ENCODE measurements around the gene ONECUT1.

The ONECUT1 gene

GRCh38 chr15:52796753-52797520 lies 6.8 kb upstream of the ONECUT1 start:
- DNase-seq: no peak

DNA sequence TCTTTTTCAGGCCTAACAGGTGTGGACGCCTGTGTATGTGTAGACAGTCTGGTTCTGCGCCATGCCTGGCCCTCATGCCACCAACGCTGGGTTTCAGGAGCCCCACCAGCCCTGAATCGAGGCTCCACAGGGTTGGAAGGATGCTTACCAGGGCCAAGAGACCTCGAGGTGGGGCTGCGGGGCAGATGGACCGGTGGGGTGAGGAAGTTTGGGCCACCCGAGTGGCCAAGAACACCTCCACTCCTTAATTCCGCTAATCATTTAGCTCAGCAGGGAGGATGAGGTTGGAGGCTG lies 6.0 kb upstream of the ONECUT1 start:
- DNase-seq: no peak

- DNase-seq: no peak
Observed at GRCh38 chr15:52795464-52796227, 5.5 kb upstream of the ONECUT1 start.

DNA sequence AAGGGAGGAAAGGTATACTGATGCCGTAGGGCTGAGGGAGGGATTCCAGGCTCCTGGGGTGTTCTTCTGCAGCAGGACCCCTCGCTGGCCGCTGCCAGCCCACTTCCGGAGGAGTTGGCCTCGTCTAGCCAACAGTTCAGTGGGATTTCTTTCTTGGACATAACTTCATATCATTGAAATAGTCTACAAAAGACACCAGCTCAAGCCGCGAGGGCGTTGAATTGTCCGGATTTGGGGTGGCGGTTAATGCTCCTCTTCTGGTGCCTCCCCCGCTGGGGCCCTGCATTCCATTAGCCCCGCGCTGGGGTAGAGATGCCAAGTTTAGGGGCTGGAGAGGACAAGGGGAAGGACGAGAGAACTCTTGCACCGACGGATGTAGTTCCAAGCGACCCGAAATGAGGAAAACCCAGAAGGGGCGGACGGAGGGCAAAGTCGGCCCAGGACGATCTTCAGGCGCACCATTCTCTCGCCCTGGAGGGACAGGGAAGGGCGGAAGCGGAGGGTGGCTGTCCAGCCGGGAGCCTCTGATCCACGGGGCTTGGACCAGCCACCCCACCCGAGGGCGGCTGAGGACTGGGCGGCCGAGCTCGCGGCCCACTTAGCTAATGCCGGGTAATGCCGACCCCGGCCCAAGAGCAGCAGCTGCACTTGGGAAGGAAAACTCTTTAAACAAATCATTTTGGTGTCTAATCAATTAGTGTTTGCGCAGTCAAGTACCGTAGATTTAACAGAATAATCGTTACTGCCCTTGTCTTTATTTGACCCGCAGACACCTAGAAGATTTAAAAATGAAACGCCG lies 4.7 kb upstream of the ONECUT1 start:
- no peak for DNase-seq

DNA sequence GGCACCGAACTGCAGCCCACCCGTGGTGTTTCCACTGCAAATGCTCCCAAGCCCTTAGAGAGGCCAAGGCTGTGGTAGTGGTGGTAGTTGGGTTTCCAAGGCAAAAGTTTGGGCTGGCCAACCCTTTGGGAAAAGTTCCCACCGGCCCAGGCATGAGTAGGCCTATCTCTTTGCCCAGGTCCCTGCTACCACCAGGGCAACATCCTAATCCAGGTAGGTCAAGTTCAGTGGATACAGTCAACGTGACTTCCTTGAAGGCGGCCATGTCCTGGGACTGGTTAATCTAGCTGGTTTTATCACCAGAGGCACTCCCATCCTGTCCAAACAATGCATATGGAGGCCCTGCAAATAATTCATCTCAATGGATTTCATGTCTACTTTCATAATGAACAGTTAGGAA lies 1.6 kb upstream of the ONECUT1 start:
- DNase-seq: no peak

GRCh38 chr15:52790941-52791751 lies 1.0 kb upstream of the ONECUT1 start:
- DNase-seq: no peak

DNA sequence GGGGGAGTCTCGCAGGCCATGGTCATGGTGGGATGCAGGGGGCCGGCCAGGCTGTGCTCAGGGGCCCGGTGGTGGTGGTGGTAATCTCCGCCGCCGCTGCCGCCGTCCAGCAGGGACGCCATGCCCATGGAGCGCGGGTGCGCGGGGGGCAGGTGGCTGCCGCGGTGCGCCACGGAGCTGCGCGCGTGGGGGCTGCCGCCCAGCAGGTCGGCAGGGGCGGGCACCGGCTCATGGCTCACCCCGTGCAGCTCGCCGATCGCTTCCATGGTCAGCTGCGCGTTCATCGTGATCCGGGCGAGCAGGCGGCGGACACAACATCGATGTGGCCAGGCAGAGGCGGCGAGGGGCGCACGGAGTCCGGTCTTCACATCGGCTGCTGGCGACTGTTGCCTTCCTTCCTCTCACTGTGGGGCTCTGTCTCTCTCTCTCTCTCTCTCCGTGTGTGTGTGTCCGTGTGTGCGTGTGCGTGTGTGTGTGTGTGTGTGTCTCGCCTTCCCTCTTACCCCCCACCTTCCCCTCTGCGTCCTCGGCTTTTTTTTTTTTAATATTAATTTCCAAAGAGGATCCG lies 451 bp downstream of the ONECUT1 start:
- peak; percentile 11 for DNase-seq

DNA sequence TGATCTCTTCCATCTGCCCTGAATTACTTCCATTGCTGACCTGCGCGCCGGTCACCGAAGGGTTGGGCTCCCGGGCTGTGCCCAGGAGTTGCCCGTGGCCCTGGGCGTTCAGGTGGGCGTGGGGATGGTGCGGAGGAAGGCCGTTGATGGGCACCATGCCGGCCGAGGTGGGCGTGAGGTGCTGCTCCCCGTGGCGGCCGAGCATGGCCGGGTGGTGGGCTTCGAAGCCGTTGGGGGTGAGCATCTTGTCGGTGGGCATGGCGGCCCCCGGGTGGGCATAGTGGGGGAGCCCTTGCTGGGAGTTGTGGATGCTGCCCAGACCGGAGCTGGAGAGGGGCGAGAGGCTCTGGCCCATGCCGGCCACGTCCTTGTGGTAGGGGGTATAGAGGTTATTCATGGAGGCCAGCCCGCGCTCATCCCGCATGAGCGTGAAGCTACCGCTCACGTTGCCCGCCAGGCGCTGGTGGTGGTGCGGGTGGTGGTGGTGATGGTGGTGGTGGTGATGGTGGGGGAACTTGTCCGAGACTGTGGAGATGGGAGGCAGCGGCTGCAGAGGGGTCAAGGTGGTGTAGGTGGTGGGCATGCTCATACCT lies 1.0 kb downstream of the ONECUT1 start:
- no peak for DNase-seq

DNA sequence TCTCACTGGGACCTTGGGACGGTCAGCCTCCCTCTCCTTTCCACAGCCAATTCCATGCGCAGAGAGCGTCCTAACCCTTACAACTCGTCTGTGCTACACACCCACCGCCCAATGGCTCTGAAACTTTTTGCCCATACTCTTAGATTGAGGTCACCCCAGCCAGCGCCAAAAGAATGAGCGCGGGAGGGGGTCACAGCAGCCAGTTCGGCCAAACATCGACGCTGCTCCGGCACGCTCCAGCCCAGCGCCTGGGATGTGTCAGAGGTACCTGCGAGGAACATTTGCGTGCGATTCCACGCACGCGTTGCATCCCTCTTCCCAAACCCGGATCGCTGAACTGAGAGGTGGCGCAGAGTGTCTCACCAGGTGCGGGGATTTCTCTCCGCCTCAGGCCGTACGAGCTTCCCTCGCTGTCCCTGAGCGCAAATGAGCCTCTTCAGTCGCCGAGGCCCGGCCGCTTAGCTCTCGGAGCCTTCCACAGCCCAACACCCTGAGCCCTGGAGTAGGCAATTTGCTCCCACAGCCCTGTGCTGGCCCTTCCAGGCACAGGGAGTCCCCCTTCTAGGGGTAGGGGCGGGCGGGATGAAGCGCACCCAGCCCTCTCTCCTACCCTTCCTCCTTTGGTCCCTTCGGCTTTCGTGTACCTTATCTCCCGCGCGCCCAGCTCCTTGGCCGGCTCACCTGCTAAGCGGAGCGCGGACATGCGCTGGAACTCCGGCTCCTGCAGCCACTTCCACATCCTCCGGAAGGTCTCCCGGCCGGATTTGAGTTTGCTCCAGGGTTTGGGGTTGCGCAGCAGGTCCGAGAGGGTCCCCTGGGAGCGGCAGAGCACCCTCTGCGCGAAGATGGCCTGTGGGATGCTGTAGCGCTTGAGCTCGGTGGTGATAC lies 1.8 kb downstream of the ONECUT1 start:
- DNase-seq: no peak

GRCh38 chr15:52787549-52788098 lies 2.5 kb downstream of the ONECUT1 start:
- no peak for DNase-seq

DNA sequence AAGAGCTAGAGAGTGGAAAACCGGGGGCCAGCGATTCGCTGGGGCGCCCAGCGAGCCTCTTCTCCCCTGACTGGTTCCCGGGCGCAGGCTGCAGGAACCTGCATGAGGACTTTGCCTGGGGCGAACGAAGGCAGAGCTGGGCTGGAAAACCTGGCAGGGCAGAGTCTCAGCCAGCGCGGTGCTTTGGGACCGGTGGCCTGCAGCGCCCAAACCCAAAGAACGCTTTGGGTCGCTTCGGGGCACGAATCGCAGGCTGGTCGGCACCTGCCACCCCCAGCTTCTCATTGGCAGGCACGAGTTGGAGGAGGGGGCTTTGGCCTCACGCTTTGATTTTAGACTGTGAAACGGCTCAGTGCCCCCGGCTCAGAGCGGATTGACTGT lies 3.0 kb downstream of the ONECUT1 start:
- DNase-seq: no peak

DNA sequence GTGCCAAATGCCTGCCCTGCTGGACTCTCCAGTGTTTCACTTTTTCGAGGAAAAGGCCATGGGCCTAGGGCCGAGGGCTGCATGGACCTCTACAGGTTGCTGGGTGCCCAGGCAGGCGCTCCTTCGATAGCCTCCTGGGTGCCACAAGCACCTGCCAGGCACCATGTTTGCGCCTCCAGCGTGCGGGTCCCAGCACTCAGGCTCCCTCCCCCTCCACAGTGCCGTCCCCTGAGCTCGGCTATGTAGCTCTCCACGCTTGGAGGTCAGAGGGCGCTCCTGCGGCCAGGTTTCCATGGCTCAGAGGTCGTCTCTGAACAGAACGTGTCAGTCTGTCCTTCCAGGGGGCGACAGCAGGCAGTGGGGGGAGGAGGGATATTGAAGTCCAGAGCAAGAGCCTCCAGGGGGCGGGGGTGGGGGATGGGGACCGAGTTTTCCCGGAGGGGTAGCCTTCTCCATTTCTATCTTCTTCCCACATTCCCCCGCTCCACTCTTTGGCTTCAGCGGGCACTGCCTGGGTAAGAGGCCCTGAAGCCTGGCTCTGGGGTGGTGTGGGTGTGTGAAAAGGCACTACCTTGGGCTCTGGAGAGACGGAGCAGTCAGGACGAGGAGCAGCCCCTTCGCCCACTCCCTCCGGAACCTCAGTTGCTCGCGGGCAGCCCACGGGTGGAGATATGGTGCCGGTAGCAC lies 3.6 kb downstream of the ONECUT1 start:
- DNase-seq: no peak

DNA sequence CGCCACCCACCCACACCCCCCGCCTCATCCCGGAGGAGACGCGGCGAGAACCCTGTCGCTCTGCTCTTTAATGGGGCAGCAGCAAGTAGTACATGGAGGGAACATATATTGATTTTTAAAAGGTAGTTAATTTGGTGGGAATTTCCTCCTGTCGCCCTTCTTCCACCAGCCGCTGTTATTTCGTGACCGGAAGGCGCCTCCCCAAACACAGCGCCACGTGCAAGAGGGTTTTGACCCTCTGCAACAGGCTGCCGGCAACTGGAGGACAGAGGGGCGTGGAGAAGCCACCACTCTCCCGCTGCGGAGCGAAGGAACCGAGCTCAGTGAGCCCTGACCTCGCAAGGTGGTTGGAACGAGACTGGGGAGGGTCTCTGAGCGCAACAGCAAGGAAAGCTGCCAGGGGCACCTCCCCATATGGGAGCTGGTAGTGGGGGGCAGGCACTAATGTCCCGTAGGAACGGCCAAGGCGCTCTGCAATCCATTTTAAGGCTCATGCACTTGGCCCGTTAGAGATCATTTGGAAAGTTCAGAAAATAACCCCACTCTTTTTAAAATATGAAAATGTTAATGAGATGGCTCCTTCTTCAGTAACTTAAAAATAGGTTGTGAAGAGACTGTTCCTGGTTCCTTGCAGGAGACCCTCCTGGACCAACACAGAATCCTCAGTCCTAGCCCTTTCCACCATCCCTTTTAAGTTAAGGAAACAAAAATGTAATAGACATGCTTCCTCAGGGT lies 4.3 kb downstream of the ONECUT1 start:
- no peak for DNase-seq

GRCh38 chr15:52784799-52785671 lies 5.1 kb downstream of the ONECUT1 start:
- no peak for DNase-seq

GRCh38 chr15:52783929-52784798 lies 6.0 kb downstream of the ONECUT1 start:
- no peak for DNase-seq

GRCh38 chr15:52783191-52783829 lies 6.8 kb downstream of the ONECUT1 start:
- no peak for DNase-seq

GRCh38 chr15:52782514-52782913 lies 7.6 kb downstream of the ONECUT1 start:
- DNase-seq: no peak
